NCI-H2196 (cell line): Measurements from ENCODE around the gene P2RY6.
"Not testable (repeated sequence)": the region's sequence is repeated elsewhere in the genome, so short reads cannot be mapped to it uniquely, and the experiment has no call there.

Experiments
- DNase-seq: peaks from one replicate; lab custom pipeline; 2025; ENCODE audit not compliant: unreplicated experiment; lab: John Stamatoyannopoulos, UW

The P2RY6 gene

DNA sequence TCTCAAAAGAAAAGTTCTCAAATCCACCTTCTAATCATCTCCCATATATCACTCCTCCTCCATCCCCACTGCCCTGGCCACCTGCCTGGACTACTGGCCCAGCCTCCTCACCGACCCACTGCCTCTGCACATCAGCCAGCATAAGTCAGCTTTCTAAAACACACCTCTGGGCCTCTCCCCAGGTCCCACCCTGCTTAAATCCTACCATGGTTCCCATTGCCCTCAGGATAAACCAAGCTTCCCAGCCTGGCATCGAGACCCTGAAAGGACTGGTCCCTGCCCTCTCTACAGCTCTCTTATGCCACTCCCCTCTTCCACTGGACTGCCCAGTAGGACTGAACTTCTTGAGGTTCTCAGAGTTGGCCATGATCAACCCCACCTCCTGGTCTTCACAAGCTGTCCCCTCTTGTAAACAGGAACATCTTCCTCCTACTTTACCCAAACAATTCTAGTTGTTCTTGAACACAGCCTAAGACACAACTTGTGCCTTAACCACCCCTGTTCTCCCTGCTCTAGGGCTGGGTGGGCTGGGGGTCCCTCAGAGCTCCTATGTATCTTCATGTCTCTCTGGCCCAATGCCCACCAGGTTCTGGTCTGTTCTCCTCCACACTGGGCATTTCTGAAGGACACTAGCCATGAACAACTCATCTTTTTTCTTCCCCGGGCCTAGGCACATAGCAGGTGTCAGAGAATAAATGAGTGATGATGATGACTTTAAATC is 12.6 kb upstream of the P2RY6 start:
- DNase-seq, result no peak

DNA sequence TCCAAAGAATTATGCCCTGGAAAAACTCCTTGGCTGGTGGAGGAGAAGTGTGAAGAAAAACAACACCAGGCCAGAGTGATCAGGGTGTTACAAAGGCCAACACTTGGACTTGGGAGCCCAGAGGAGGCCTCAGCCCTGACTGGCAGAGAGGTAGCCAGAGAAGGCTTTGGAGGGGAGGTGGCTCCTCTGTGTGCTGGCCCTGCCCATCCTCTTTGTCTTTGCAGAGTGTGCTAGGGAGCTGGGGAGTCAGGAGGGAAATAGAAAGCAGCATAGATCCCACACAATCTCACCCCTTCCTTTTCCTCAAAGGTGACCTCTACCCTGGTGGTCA is 12.0 kb upstream of the P2RY6 start:
- DNase-seq, result no peak

DNA sequence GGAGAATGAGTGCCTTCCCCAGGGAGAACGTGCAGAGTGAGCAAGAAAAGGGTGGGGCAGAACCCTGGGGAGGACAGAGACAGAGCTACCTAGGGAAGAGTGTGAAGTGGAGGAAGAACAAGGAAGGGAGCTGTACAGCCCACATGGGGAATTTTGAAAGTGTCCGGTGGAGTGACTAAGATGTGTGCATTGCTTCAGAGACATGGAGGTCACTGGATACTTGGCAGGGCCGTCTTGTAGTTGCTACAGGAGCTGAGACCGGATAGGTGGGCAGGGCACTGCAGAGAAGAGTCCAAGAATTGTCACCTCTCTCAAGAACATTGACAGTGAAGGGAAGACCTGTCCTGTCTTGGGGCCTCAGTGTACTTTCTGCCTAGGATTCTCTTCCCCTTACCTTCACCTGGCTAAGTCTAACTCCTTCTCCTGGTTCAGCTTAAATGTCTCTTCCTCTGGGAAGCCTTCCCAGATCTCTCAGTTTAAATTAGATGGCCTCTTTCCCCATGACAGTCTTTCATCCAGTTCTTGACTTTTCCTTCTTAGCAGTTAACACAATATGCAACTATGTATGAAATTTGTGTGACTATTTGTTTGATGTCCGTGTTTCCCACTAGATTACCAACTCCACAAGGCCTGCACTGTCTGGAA is 9.2 kb upstream of the P2RY6 start:
- no peak for DNase-seq

- no peak for DNase-seq
These were observed 8.5 kb upstream of the P2RY6 start for GRCh38 chr11:73263640-73264039.

DNA sequence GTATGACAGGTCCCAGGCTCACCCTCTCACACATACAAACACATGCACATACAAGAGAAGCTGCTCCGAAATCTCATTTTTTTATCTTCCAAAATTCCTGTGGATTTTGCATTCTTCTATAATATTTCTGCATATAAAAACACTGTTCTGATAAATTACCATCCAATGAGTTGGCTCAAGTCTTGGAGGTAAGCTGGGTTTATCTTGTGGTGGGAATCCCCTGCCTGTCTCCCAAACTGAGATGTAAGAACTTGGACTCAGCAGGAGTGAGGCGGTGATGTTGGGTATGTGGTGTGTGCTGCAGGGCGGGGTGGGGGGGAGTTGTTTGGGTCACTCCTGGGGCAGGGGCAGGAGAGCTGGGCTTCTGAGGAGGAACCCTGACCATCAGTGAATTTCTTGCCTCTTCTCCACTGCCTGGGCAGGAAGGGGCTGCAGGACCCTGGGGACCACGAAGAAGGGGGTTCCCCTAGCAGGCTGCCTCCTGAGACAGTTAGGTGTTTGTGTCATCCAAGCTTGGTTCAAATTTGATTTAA is 6.8 kb upstream of the P2RY6 start:
- DNase-seq, result no peak

DNA sequence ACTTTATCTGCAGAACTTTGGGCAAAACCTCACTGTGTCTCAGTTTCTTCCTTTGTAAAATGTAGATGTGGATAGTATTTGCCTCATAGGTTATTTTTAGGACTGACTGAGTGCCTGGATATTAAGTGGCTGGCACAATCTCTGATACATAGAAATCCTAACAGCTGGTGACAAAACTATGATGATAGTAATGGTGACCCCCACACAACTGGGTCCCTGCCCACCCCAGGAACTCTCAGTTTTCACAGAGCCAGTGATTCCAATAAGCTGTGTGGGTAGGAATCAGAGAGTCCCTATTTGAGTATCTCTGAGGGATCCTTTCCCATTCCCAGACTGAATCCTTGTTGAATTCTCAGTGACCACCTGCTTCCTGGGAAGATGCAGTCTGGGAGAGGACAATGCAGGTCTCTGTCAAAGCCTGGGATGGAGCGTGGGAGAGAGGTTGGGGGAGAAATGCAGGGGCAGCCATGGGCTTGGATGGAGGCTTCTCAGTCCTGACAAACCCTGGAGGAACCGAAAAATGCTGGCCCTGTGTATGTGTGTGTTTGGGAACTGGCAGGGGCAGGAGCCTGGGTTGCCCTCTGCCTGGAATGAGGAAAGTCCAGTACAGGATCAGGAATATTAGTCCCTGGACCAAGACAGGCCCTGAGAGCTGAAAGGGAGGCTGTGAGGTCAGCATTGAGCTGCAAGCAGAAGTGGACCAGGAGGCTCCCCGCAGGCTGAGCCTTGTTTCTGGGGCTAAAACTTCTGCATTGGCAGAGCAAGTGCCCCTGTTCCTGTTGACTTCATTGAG is 6.1 kb upstream of the P2RY6 start:
- DNase-seq, result no peak

DNA sequence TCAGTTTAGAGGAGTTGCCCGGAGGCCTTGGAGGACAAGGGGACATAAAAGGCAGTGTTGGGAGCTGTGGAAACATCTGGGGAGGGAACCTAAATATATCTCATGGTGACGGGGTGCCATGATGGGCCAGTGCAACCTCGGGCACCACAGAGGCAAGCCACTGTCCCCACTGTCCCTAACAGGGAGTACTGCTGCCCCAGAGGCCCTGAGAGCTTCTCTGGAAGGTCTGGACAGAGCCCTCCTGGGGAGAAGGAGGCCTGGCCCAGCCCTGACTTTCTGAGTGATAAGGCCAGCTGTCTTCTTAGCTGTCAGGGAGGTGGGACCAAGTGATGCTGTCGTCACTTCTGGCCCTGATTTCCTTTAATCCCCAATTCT is 5.5 kb upstream of the P2RY6 start:
- no peak for DNase-seq

- no peak for DNase-seq
These were observed 4.9 kb upstream of the P2RY6 start for GRCh38 chr11:73267122-73267846.

- no peak for DNase-seq
These were observed 4.1 kb upstream of the P2RY6 start for GRCh38 chr11:73267906-73268540.

- DNase-seq, result no peak
These were observed 3.4 kb upstream of the P2RY6 start for GRCh38 chr11:73268671-73269271.

- DNase-seq, result no peak
These were observed 2.6 kb upstream of the P2RY6 start for GRCh38 chr11:73269459-73270015.

- DNase-seq, result no peak
These were observed 1.9 kb upstream of the P2RY6 start for GRCh38 chr11:73270016-73270854.

DNA sequence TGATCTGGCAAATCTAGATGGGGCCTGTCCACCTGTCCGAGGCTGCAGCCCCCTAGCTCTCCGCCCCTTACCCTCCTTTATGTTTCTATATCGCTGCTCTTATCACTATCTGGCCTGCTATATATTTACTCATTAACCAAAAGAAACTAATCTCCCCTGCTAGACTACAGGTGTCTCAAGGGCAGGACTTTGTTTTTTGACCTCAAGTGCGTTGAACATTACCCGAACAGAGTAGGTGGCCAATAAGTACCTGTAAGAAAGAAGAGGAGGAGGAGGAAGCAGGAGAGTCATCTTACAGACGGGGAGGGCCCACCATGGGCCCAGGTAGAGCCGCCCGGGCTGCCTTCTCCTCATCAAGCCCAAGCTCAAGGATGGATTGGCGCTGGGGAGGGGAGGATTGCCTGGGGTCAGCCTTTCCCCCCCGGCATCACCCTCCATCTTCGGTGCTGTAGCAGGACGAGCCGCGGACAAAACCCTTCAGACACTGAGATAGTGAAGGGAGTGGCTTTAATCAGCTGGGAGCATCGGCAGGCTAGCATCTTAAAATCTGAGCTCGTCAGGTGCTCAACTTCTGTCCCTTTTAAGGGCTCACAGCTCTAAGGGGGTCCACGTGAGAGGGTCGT is 1.2 kb upstream of the P2RY6 start:
- no peak for DNase-seq

DNA sequence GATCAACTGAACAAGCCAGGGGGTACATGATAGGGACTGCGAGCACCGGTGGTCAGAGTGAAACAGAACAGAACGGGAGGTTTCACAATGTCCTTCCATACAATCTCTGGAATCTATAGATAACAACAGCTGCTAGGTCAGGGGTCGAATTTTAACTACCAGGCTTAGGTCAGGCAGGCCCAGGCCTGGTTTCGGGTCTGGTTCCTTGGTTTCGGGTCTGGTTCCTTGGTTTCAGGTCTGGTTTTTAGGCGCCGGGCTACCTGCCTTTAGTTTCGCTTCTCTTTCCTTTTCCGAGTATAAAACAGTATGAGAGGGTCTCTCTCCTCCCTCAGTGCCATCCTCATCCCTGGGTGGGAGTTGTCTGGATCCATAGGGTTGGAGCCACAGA is 666 bp upstream of the P2RY6 start:
- DNase-seq, result not testable (repeated sequence)

GRCh38 chr11:73272680-73273038 is 521 bp downstream of the P2RY6 start:
- no peak for DNase-seq

DNA sequence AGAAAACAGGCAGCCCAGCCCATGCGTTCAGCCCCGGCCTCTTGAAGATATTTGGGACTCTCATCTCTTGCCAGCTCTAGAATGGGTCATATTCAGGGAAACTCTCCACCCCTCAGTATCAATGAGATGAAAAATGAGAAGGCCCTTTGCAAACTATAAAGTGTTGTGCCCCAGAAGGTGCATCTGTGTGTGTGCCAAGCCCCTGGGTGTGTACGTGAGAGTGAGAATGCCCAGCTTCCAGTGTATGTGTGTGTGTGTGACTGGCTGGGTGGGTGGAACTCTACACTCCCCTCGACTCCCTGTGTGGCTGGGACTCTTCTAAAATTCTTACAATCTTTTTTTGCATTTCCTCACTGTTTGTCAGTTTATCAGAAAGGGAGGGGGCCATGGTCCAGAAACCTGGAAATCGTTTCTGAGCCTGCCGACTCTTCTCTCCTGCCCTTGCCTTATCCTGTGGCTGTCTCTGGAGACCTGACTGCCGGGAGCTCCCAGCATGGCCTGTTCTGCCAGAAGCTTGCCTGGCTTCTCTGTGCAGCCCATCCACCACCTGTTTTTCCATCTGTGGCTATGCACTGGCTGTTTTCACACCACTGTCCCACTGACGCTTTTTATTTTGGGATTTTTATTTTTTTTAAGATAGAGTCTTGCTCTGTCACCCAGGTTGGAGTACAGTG is 1.2 kb downstream of the P2RY6 start:
- no peak for DNase-seq

DNA sequence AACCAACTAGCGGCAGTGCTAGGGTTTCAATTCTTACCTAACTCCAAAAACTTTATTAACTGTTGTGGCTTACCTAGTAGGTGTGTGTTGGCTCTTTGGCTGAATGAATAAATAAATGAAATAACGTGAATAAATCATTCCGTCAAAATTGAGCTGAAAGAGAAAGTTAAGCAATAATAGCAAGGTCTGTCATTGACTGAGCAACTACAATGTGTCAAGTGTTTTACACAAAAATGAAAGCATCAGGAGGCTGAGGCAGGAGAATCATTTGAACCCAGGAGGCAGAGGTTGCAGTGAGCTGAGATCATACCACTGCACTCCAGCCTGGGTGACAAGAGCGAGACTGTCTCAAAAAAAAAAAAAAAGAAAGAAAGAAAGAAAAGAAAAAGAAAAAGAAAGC is 2.1 kb downstream of the P2RY6 start:
- DNase-seq, result not testable (repeated sequence)

DNA sequence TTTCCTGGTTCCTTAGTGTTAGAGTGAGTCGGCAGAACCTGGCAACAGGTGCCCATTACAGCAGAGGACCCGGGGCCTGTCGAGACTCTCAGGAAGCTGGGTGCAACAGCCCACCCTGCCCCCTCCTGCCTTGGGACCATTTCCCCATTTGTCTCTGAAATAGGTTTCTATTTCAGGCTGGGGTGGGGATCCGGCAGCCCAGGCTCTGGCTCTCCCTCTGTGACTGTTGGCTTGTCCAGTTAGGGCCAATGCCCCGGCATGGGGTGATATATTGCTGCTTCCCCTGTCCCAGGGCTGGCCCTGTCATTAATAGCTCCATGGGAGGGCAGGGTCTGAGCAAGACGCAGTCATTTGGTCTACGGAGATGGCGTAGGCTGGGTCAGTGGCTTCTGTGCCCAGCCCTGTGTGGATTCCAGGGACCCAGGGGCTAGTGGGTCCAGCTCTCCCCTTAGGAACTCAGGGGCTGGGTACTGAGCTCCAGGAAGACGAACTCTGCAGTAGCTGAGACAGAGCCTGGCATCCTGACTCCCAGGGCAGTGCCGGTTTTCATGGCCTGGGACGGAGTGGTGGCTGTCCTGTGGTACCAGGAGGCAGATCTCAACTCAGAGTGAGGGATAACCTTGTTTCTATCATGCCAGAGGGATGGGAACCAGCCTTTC is 2.7 kb downstream of the P2RY6 start:
- no peak for DNase-seq
